GM18873 (cell line): Measurements from ENCODE around the gene RYR2.
"Not testable (repeated sequence)": the region's sequence is repeated elsewhere in the genome, so short reads cannot be mapped to it uniquely, and the experiment has no call there.

Experiments used
- ATAC-seq: cut with Tn5 transposase; IDR thresholded peaks from one replicate; pipeline ENCODE4 v1.9.1; 2021; ENCODE audit warnings: mild to moderate bottlenecking, moderate library complexity, moderate number of reproducible peaks; ENCODE audit not compliant: unreplicated experiment, low FRiP score

RYR2 gene

DNA sequence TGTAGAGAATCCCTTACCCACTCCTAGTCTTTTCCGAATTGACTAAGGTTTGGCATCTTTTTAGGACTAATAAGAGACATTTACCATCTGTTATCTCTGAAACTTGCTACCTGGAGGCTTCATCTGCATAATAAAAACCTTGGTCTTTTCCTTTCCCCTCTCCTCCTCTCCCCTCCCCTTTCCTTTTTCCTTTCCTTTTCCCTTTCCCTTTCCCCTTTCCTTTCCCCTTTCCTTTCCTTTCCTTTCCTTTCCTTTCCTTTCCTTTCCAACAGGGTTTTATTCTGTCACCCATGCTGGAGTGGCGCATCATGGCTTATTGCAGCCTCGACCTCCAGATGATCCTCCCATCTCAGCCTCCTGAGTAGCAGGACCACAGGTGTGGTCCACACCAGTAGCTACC, 195.7 kb downstream of the RYR2 start:
- ATAC-seq: no peak

GRCh38 chr1:237239248-237239647, 197.3 kb downstream of the RYR2 start:
- ATAC-seq: no peak

GRCh38 chr1:237241038-237241437, 199.1 kb downstream of the RYR2 start:
- ATAC-seq: no peak

GRCh38 chr1:237244778-237245177, 202.8 kb downstream of the RYR2 start:
- ATAC-seq: no peak

GRCh38 chr1:237247442-237247841, 205.5 kb downstream of the RYR2 start:
- ATAC-seq: no peak

- no peak for ATAC-seq
Measured at GRCh38 chr1:237249120-237249519, 207.1 kb downstream of the RYR2 start.

- no peak for ATAC-seq
Measured at GRCh38 chr1:237250055-237250454, 208.1 kb downstream of the RYR2 start.

DNA sequence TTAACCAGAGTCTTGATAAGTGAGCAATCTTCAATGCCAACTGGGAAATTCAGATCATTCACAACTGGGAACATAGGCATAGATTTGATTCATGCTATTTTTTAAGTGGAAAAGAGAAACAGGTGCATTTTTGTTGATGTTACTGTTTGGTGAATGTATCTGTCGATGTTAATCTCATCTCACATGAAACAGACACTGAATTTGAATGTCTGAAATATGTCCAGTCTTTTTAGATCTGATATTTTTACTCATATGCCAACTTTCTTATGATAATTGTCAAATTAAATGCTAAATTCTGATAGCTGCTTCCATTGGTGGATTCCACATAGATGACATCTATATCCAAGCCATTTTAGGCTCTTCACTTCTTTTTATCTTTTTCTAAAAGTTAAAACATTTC, 213.1 kb downstream of the RYR2 start:
- no peak for ATAC-seq

DNA sequence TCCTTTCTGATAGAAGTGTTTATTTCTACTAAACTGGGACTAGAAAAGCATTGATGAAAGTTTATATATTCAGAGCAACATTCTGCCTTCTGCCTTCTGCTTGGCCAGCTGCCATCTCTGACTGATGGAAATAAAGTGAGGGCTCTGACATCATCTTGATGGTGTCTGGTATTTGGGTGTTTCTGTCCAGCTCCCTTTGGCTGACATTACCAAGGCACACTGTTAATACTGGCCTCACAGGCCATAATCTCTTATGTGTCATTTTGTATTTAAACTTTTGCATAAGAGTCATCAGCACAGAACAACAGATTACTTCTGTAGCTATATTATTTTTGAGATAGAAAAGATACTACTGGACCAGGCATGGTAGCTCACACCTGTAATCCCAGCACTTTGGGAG, 216.9 kb downstream of the RYR2 start:
- ATAC-seq: no peak

GRCh38 chr1:237261198-237261597, 219.2 kb downstream of the RYR2 start:
- ATAC-seq: no peak

- ATAC-seq: no peak
Measured at GRCh38 chr1:237267743-237268142, 225.8 kb downstream of the RYR2 start.

- no peak for ATAC-seq
Measured at GRCh38 chr1:237269938-237270337, 228.0 kb downstream of the RYR2 start.

- no peak for ATAC-seq
Measured at GRCh38 chr1:237270353-237270752, 228.4 kb downstream of the RYR2 start.

- ATAC-seq: not testable (repeated sequence)
Measured at GRCh38 chr1:237277994-237278393, 236.0 kb downstream of the RYR2 start.

DNA sequence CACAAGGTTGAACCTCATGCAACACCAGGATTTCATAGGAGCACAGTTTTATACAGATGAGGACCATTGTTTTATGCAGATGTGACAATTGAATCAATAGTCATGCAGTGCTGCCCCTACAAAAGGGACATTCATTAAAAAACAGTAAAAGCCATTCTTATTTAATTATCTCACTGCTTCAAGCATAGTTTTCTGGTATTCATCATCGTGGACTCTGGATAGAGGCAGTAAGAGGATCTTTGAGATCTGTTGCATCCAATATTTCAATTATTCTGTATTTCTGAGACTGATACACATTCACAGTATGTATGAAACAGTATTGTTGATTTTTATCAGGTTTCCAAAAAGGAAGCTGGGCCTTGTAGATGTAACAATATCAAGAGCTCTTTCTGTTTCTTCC, 237.6 kb downstream of the RYR2 start:
- ATAC-seq: no peak

DNA sequence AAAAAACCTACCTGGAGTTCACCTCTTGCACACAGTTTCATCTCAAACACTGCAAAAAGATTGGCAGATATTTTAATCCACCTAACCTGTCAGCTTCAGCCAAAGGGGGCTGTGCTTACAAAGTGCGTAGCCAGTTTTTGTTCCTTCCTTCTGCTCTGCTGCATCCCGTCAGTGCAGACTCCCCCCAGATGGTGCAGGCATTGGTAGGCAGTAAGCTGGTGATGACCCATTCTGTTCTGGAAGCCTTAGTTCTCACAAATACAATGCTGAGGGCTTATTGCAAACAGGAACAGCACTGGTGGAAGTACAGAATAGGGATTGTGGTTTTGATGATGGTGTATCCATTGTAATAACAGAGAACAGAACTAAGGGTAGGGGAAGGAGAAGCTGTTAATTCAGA, 239.5 kb downstream of the RYR2 start:
- ATAC-seq: no peak

- no peak for ATAC-seq
Measured at GRCh38 chr1:237282208-237282783, 240.3 kb downstream of the RYR2 start.

GRCh38 chr1:237287876-237288521, 246.0 kb downstream of the RYR2 start:
- ATAC-seq: no peak

DNA sequence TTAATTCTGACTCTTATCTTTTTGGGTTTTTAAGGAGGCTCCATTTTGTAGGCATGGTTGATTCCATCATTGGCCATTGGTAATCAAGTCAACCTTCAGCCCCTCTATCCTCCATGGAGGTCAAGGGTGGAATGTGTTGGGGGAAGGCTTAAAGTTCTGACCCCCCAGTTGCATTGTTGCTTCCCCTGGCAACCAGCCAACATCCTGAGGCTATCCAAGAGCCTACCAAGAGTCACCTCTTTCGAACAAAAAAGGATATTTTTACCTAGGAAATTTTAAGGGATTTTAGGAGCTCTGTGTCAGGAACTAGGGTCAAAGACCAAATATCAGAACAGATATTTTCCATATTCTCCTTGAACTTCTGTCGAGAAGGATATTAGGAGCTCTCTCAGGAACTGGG, 251.8 kb downstream of the RYR2 start:
- no peak for ATAC-seq

DNA sequence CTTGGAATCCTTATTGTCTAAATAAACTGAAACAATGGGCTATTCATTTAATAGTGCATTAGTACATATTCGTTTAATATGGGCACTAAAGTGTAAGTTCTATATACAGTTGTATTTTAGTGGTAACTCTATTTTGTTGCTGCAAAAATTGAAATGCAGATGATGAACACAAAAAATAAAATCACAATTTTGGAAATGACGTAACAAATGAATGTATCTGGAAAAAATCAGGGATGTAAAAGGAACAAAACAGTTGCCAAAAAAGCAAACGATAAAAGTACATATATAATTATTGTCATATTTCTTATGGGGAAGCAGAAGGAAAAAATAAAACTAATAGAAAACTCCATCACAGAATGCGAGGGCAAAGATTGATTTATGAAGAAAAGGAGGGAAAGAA, 254.9 kb downstream of the RYR2 start:
- no peak for ATAC-seq

- ATAC-seq: no peak
Measured at GRCh38 chr1:237300642-237301041, 258.7 kb downstream of the RYR2 start.

DNA sequence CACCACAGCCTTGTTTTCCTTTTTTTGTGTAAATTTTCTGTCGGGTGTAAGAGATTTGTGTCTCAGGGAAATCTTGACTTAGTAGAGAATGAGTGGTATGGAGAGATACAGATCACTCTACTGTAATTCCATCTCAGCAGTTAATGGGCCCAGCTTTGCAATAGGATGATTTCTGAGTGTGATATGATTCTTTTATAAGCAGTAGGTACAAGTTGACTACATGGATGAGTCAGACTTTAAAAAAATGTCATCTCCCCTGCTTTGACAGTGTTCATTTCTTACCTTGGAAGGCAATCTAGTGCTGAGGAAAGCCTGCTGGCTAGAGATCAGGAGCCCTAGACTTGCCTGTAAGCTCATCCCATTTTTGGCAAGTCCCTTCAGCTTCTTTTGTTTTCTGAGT, 261.9 kb downstream of the RYR2 start:
- ATAC-seq: no peak

- no peak for ATAC-seq
Measured at GRCh38 chr1:237306726-237307125, 264.7 kb downstream of the RYR2 start.
